Endodermal cell (in vitro differentiated cells): ENCODE data around the gene PXMP4. TPM values are rescaled to one million over a fixed set of nuclear protein-coding genes. Genes with fewer than 3 reads are reported as not detected.

Source experiments
- DNase-seq: peaks from one replicate; pipeline ENCODE4 v3.0.0-alpha.2; 2017
- H3K27ac ChIP-seq: 2 replicates; pipeline ENCODE4 v1.5.1; 2013; ENCODE audit warnings: mild to moderate bottlenecking, low read depth, low read length, moderate library complexity
- H3K27me3 ChIP-seq: 2 replicates; pipeline ENCODE4 v1.6.1; 2013; ENCODE audit warnings: mild to moderate bottlenecking, low read length, moderate library complexity; ENCODE audit not compliant: insufficient read depth, control insufficient read depth, poor library complexity, severe bottlenecking
- H3K36me3 ChIP-seq: 2 replicates; pipeline ENCODE4 v1.7.0; 2013; ENCODE audit warnings: mild to moderate bottlenecking, low read length, moderate library complexity; ENCODE audit not compliant: control insufficient read depth, insufficient read depth
- H3K4me1 ChIP-seq: one replicate; pipeline ENCODE4 v1.7.0; 2013; ENCODE audit warnings: low read length; ENCODE audit not compliant: control insufficient read depth, insufficient read depth
- H3K4me3 ChIP-seq: 2 replicates; pipeline ENCODE4 v1.5.1; 2013; ENCODE audit warnings: mild to moderate bottlenecking, low read length, moderate library complexity
- H3K9ac ChIP-seq: 2 replicates; pipeline ENCODE4 v1.6.1; 2013; ENCODE audit warnings: mild to moderate bottlenecking, low read length, moderate library complexity; ENCODE audit not compliant: poor library complexity, severe bottlenecking; ENCODE audit errors: extremely low read depth
- H3K9me3 ChIP-seq: 2 replicates; pipeline ENCODE4 v1.6.1; 2013; ENCODE audit warnings: mild to moderate bottlenecking, low read length, moderate library complexity; ENCODE audit not compliant: control insufficient read depth
- H3K27ac Mint-ChIP-seq: 2 replicates; pipeline ENCODE4 v1.8.0; 2020; ENCODE audit warnings: mixed read lengths
- H3K27me3 Mint-ChIP-seq: 2 replicates; pipeline ENCODE4 v1.8.0; 2021; ENCODE audit warnings: mild to moderate bottlenecking, mixed read lengths; ENCODE audit not compliant: insufficient read depth
- H3K36me3 Mint-ChIP-seq: 2 replicates; pipeline ENCODE4 v1.8.0; 2020; ENCODE audit warnings: low read depth, mixed read lengths
- H3K4me1 Mint-ChIP-seq: 2 replicates; pipeline ENCODE4 v1.8.0; 2020; ENCODE audit warnings: mixed read lengths
- H3K4me3 Mint-ChIP-seq: 2 replicates; pipeline ENCODE4 v1.8.0; 2020; ENCODE audit warnings: mild to moderate bottlenecking, moderate library complexity, mixed read lengths
- H3K9me3 Mint-ChIP-seq: 2 replicates; pipeline ENCODE4 v1.8.0; 2020; ENCODE audit warnings: mild to moderate bottlenecking, mixed read lengths
- CTCF ChIP-seq: fragments of 200-600 bp; sonication (generic); conservative IDR thresholded peaks from 2 replicates; pipeline ENCODE4 v1.5.0; 2021; ENCODE audit warnings: antibody characterized with exemption, mild to moderate bottlenecking
- WGBS, 2 experiments: methylation state at CpG; one replicate each; pipeline versions ENCODE4 v1.1.5 to v1.1.7; 2013; ENCODE audit warnings: missing lambda C conversion rate in 2 of 2, mixed read lengths in 1 of 2; ENCODE audit not compliant: insufficient coverage in 1 of 2, insufficient read length in 1 of 2; 5-methylcytosine and 5-hydroxymethylcytosine counted together
- total RNA-seq, 2 donors: library from RNA; stranded (reverse); fragmentation: NEBNext Ultra II Directional in 1 of 2; extraction: Animal tissue kit (Norgen Biotek cat#: 25700) in 1 of 2; gene quantifications; 2 replicates in 1 of 2; 3 replicates in 1 of 2; pipeline ENCODE4 v1.2.1, GENCODE V29; 2021

Gene PXMP4
- total RNA-seq, 2 donors from 2014 or later: 1.5 to 3.8 TPM

GRCh38 chr20:33689493-33689892 lies 30.6 kb downstream of the PXMP4 start:
- WGBS, 2 experiments: 100% methylated on average over 1 of the region's 1 CpG; no CpG with 5 or more reads in 1 of the 2 experiments
- H3K4me3 Mint-ChIP-seq: no peak overlapping the region
- Histone ChIP-seq H3K27me3 (no peaks in the 10 kb centered on the region), H3K4me3 (no peak overlapping the region), H3K9me3 (no peaks in the 10 kb centered on the region), H3K27ac (no peak overlapping the region), H3K36me3 (no peaks in the 10 kb centered on the region), H3K4me1 (peaks cover 10% of the 10 kb centered on the region), H3K9ac (no peak overlapping the region)
- peaks cover 37% of the 10 kb centered on the region for H3K4me1 Mint-ChIP-seq
- no peak overlapping the region for H3K27ac Mint-ChIP-seq
- H3K9me3 Mint-ChIP-seq: no peaks in the 10 kb centered on the region
- no peaks in the 10 kb centered on the region for H3K36me3 Mint-ChIP-seq
- no peak for DNase-seq
- peaks cover 8% of the 10 kb centered on the region for H3K27me3 Mint-ChIP-seq
- TF ChIP-seq CTCF: no peak

GRCh38 chr20:33688938-33689424 lies 31.1 kb downstream of the PXMP4 start:
- Mint-ChIP-seq H3K27ac (peak overlapping the region; percentile 4), H3K36me3 (no peaks in the 10 kb centered on the region), H3K27me3 (peaks cover 8% of the 10 kb centered on the region), H3K4me1 (peaks cover 34% of the 10 kb centered on the region), H3K9me3 (no peaks in the 10 kb centered on the region), H3K4me3 (no peak overlapping the region)
- 92% methylated on average over 3 of the region's 3 CpGs for WGBS, 2 experiments
- H3K27me3 ChIP-seq: no peaks in the 10 kb centered on the region
- H3K4me3 ChIP-seq: no peak overlapping the region
- no peak for TF ChIP-seq CTCF
- no peak overlapping the region for H3K27ac ChIP-seq
- no peak overlapping the region for H3K9ac ChIP-seq
- peaks cover 10% of the 10 kb centered on the region for H3K4me1 ChIP-seq
- no peak for DNase-seq
- H3K9me3 ChIP-seq: no peaks in the 10 kb centered on the region
- no peaks in the 10 kb centered on the region for H3K36me3 ChIP-seq

- H3K9me3 ChIP-seq: no peaks in the 10 kb centered on the region
- no peak overlapping the region for H3K9ac ChIP-seq
- no peak for DNase-seq
- no peaks in the 10 kb centered on the region for H3K9me3 Mint-ChIP-seq
- no peak for TF ChIP-seq CTCF
- no peak overlapping the region for H3K4me3 ChIP-seq
- H3K27ac ChIP-seq: no peak overlapping the region
- peaks cover 31% of the 10 kb centered on the region for H3K4me1 Mint-ChIP-seq
- H3K27ac Mint-ChIP-seq: peak overlapping the region; percentile 4
- no peaks in the 10 kb centered on the region for H3K36me3 ChIP-seq
- H3K27me3 ChIP-seq: no peaks in the 10 kb centered on the region
- H3K4me1 ChIP-seq: peaks cover 10% of the 10 kb centered on the region
- WGBS, 2 experiments: 92 to 100% methylated on average over 2 to 3 of the region's 3 CpGs
- peaks cover 8% of the 10 kb centered on the region for H3K27me3 Mint-ChIP-seq
- H3K36me3 Mint-ChIP-seq: no peaks in the 10 kb centered on the region
- no peak overlapping the region for H3K4me3 Mint-ChIP-seq
These were observed 31.8 kb downstream of the PXMP4 start for GRCh38 chr20:33687993-33688937.
